Smooth muscle cell of the brain vasculature (primary cell): ENCODE results near the gene VWA8.
"Not testable (repeated sequence)": the region's sequence is repeated elsewhere in the genome, so short reads cannot be mapped to it uniquely, and the experiment has no call there.

Experiments
- DNase-seq: peaks from one replicate; pipeline ENCODE4 v3.0.0-alpha.2; 2012; ENCODE audit warnings: low read depth, low spot score

VWA8 gene

GRCh38 chr13:41588899-41589298 is 372.0 kb downstream of the VWA8 start:
- DNase-seq: no peak

- no peak for DNase-seq
Measured at GRCh38 chr13:41588448-41588847, 372.5 kb downstream of the VWA8 start.

GRCh38 chr13:41587490-41587889 is 373.4 kb downstream of the VWA8 start:
- no peak for DNase-seq

GRCh38 chr13:41586216-41586615 is 374.7 kb downstream of the VWA8 start:
- DNase-seq: no peak

- DNase-seq: no peak
Measured at GRCh38 chr13:41582027-41582463, 378.9 kb downstream of the VWA8 start.

- DNase-seq: no peak
Measured at GRCh38 chr13:41580345-41580744, 380.6 kb downstream of the VWA8 start.

- DNase-seq: no peak
Measured at GRCh38 chr13:41579881-41580280, 381.0 kb downstream of the VWA8 start.

GRCh38 chr13:41579168-41579567 is 381.7 kb downstream of the VWA8 start:
- DNase-seq: no peak

- DNase-seq: no peak
Measured at GRCh38 chr13:41578371-41578770, 382.5 kb downstream of the VWA8 start.

GRCh38 chr13:41577436-41577835 is 383.5 kb downstream of the VWA8 start:
- no peak for DNase-seq

- not testable (repeated sequence) for DNase-seq
Measured at GRCh38 chr13:41573640-41574039, 387.3 kb downstream of the VWA8 start.

GRCh38 chr13:41571817-41572340 is 389.0 kb downstream of the VWA8 start:
- DNase-seq: not testable (repeated sequence)

GRCh38 chr13:41568972-41569351 is 391.9 kb downstream of the VWA8 start:
- no peak for DNase-seq

- no peak for DNase-seq
Measured at GRCh38 chr13:41568143-41568971, 392.6 kb downstream of the VWA8 start.

GRCh38 chr13:41567363-41567762 is 393.5 kb downstream of the VWA8 start:
- no peak for DNase-seq

- no peak for DNase-seq
Measured at GRCh38 chr13:41565846-41566245, 395.1 kb downstream of the VWA8 start.

GRCh38 chr13:41565216-41565615 is 395.7 kb downstream of the VWA8 start:
- no peak for DNase-seq

- no peak for DNase-seq
Measured at GRCh38 chr13:41563984-41564365, 396.9 kb downstream of the VWA8 start.

- peak; percentile 90 for DNase-seq
Measured at GRCh38 chr13:41563341-41563983, 397.4 kb downstream of the VWA8 start.

GRCh38 chr13:41562541-41563178 is 398.2 kb downstream of the VWA8 start:
- DNase-seq: no peak

GRCh38 chr13:41562083-41562482 is 398.8 kb downstream of the VWA8 start:
- peak; percentile 92 for DNase-seq

GRCh38 chr13:41561170-41561569 is 399.7 kb downstream of the VWA8 start:
- DNase-seq: peak; percentile 93
